Measurements from ENCODE around the gene COG8.
A peak's percentile ranks its signal among the peaks of the same experiment; 100 is the strongest.

The COG8 gene

GRCh38 chr16:69322343-69322742 is 17.0 kb downstream of the COG8 start:
- Histone ChIP-seq H3K4me3 (no peak overlapping the region), H3K27ac (peak overlapping the region in 1 of 21 experiments; percentile 31)

GRCh38 chr16:69321080-69321479 is 18.3 kb downstream of the COG8 start:
- H3K27ac ChIP-seq: no peak overlapping the region
- H3K4me3 ChIP-seq: no peak overlapping the region

- H3K4me3 ChIP-seq: no peak overlapping the region
Measured at GRCh38 chr16:69320740-69321073, 18.7 kb downstream of the COG8 start.

GRCh38 chr16:69319826-69320739 is 19.3 kb downstream of the COG8 start:
- H3K27ac ChIP-seq: no peak overlapping the region

More at GRCh38 chr16:69320740-69321073, 18.7 kb downstream of the COG8 start:
- H3K27ac ChIP-seq: no peak overlapping the region

GRCh38 chr16:69319381-69319780 is 20.0 kb downstream of the COG8 start:
- no peak overlapping the region for H3K27ac ChIP-seq
- H3K4me3 ChIP-seq: no peak overlapping the region

More at GRCh38 chr16:69319826-69320739, 19.3 kb downstream of the COG8 start:
- H3K4me3 ChIP-seq: no peak overlapping the region

GRCh38 chr16:69318911-69319289 is 20.5 kb downstream of the COG8 start:
- Histone ChIP-seq H3K4me3 (no peak overlapping the region), H3K27ac (no peak overlapping the region)

GRCh38 chr16:69318177-69318910 is 21.0 kb downstream of the COG8 start:
- Histone ChIP-seq H3K4me3 (no peak overlapping the region), H3K27ac (no peak overlapping the region)

GRCh38 chr16:69316595-69317034 is 22.7 kb downstream of the COG8 start:
- Histone ChIP-seq H3K4me3 (no peak overlapping the region), H3K27ac (no peak overlapping the region)

- no peak overlapping the region for H3K4me3 ChIP-seq
- no peak overlapping the region for H3K27ac ChIP-seq
Measured at GRCh38 chr16:69315486-69316311, 23.7 kb downstream of the COG8 start.

- Histone ChIP-seq H3K4me3 (no peak overlapping the region), H3K27ac (no peak overlapping the region)
Measured at GRCh38 chr16:69314534-69314933, 24.8 kb downstream of the COG8 start.

GRCh38 chr16:69313469-69313868 is 25.9 kb downstream of the COG8 start:
- Histone ChIP-seq H3K4me3 (no peak overlapping the region), H3K27ac (no peak overlapping the region)

GRCh38 chr16:69311533-69312387 is 27.6 kb downstream of the COG8 start:
- H3K27ac ChIP-seq: peak overlapping the region; percentile 78 to 98 (median 92)

GRCh38 chr16:69310653-69311532 is 28.5 kb downstream of the COG8 start, which contains the start of gene VPS4A:
VPS4A (plus strand) TSS chr16:69311350; CDS start chr16:69311512, 162 bp downstream.
- Histone ChIP-seq H3K4me3 (peak within 1 kb of the TSS; percentile 69 to 99 (median 86)), H3K27ac (peak within 1 kb of the TSS; percentile 78 to 98 (median 92))

More at GRCh38 chr16:69311533-69312387, 27.6 kb downstream of the COG8 start:
- H3K4me3 ChIP-seq: peak overlapping the region; percentile 69 to 99 (median 86)

- Histone ChIP-seq H3K27ac (no peak overlapping the region), H3K4me3 (no peak overlapping the region)
Measured at GRCh38 chr16:69309316-69309715, 30.0 kb downstream of the COG8 start.

GRCh38 chr16:69307856-69308255 is 31.5 kb downstream of the COG8 start:
- no peak overlapping the region for H3K4me3 ChIP-seq
- H3K27ac ChIP-seq: no peak overlapping the region

GRCh38 chr16:69307091-69307490 is 32.3 kb downstream of the COG8 start:
- Histone ChIP-seq H3K4me3 (no peak overlapping the region), H3K27ac (peak overlapping the region in 1 of 21 experiments; percentile 50)

GRCh38 chr16:69306031-69306430 is 33.3 kb downstream of the COG8 start:
- H3K4me3 ChIP-seq: no peak overlapping the region
- H3K27ac ChIP-seq: peak overlapping the region in 2 of 21 experiments; percentile 33 to 38

- no peak overlapping the region for H3K27ac ChIP-seq
- H3K4me3 ChIP-seq: no peak overlapping the region
Measured at GRCh38 chr16:69302301-69302700, 37.1 kb downstream of the COG8 start.
